Adipocyte (in vitro differentiated cells): Measurements from ENCODE around the gene CFTR.
"Not testable (repeated sequence)": the region's sequence is repeated elsewhere in the genome, so short reads cannot be mapped to it uniquely, and the experiment has no call there.

Experiments used
- DNase-seq: peaks from one replicate; pipeline ENCODE4 v3.0.0-alpha.2; 2015; ENCODE audit warnings: low read depth
- H3K27me3 ChIP-seq: replicated peaks from 2 replicates; pipeline ENCODE4 v1.7.0; 2013; ENCODE audit warnings: mild to moderate bottlenecking, low read length, moderate library complexity; ENCODE audit not compliant: control insufficient read depth, insufficient read depth
- H3K36me3 ChIP-seq: 2 replicates; pipeline ENCODE4 v1.7.0; 2013; ENCODE audit warnings: low read length, mild to moderate bottlenecking, moderate library complexity; ENCODE audit not compliant: control insufficient read depth, insufficient read depth, severe bottlenecking
- H3K4me1 ChIP-seq: 2 replicates; pipeline ENCODE4 v1.7.0; 2013; ENCODE audit warnings: mild to moderate bottlenecking, low read length, moderate library complexity; ENCODE audit not compliant: control insufficient read depth, insufficient read depth
- H3K4me3 ChIP-seq: 2 replicates; pipeline ENCODE4 v1.7.0; 2013; ENCODE audit warnings: mild to moderate bottlenecking, low read length, moderate library complexity
- H3K9ac ChIP-seq: 2 replicates; pipeline ENCODE4 v1.7.0; 2013; ENCODE audit warnings: mild to moderate bottlenecking, low read length, moderate library complexity
- H3K9me3 ChIP-seq: 2 replicates; pipeline ENCODE4 v1.7.0; 2013; ENCODE audit warnings: mild to moderate bottlenecking, low read length, moderate library complexity; ENCODE audit not compliant: control insufficient read depth

CFTR gene

DNA sequence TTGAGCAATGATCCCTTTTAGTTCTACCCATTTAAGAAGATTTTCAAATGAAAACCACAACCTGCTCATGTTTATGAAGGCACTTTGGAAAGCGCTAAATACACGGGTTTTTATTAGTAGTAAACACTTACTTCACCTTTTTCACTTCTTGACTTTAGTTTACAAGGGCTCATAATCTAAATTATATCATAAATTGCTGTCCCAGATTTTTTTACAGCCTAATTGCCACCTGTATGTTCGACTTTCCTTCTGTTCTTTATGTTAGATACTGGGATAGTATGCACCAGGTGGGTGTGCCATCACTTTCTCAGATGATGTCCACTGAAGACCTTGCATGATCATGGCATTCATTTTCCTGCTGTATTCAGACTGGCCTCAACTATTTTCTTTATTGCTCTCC, 22.5 kb downstream of the CFTR start:
- no peaks in the 10 kb centered on the region for H3K36me3 ChIP-seq
- H3K27me3 ChIP-seq: no peaks in the 10 kb centered on the region
- no peaks in the 10 kb centered on the region for H3K4me1 ChIP-seq
- no peak overlapping the region for H3K9ac ChIP-seq
- no peak overlapping the region for H3K4me3 ChIP-seq
- no peak for DNase-seq
- H3K9me3 ChIP-seq: no peaks in the 10 kb centered on the region

DNA sequence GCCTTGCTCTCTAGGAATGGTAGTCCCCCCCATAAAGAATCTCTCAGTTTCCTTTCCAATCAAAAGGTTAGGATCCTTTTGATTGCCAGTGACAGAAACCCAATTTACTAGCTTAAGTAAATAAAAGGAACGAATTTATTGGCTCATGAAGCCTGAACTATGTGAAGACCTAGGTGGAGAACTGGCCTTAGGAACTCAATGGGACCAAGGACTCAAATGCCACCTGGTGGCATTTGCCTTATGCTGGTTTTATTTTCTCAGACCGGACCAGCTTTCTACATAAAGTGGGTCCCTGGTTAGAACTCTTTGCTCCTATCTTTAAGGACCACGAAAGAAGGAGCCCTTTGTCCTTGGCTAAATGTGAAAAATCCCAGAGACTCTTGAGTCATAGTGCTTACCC, 25.4 kb downstream of the CFTR start:
- Histone ChIP-seq H3K9ac (no peak overlapping the region), H3K4me3 (no peak overlapping the region), H3K4me1 (no peaks in the 10 kb centered on the region), H3K9me3 (no peaks in the 10 kb centered on the region), H3K36me3 (no peaks in the 10 kb centered on the region), H3K27me3 (no peaks in the 10 kb centered on the region)
- DNase-seq: no peak

DNA sequence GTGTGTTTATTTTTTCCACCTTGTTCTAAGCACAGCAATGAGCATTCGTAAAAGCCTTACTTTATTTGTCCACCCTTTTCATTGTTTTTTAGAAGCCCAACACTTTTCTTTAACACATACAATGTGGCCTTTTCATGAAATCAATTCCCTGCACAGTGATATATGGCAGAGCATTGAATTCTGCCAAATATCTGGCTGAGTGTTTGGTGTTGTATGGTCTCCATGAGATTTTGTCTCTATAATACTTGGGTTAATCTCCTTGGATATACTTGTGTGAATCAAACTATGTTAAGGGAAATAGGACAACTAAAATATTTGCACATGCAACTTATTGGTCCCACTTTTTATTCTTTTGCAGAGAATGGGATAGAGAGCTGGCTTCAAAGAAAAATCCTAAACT, 28.9 kb downstream of the CFTR start:
- H3K4me1 ChIP-seq: no peaks in the 10 kb centered on the region
- H3K4me3 ChIP-seq: no peak overlapping the region
- H3K27me3 ChIP-seq: no peaks in the 10 kb centered on the region
- no peak overlapping the region for H3K9ac ChIP-seq
- H3K9me3 ChIP-seq: no peaks in the 10 kb centered on the region
- DNase-seq: no peak
- H3K36me3 ChIP-seq: no peaks in the 10 kb centered on the region

DNA sequence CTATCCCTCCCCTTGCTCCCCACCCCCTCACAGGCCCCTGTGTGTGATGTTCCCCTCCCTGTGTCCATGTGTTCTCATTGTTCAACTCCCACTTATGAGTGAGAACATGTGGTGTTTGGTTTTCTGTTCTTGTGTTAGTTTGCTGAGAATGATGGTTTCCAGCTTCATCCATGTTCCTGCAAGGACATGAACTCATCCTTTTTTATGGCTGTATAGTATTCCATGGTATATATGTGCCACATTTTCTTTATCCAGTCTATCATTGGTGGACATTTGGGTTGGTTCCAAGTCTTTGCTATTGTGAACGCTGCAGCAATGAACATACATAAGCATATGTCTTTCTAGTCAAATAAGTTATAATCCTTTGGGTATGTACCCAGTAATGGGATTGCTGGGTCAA, 37.4 kb downstream of the CFTR start:
- H3K4me1 ChIP-seq, DNase-seq: not testable (repeated sequence)

DNA sequence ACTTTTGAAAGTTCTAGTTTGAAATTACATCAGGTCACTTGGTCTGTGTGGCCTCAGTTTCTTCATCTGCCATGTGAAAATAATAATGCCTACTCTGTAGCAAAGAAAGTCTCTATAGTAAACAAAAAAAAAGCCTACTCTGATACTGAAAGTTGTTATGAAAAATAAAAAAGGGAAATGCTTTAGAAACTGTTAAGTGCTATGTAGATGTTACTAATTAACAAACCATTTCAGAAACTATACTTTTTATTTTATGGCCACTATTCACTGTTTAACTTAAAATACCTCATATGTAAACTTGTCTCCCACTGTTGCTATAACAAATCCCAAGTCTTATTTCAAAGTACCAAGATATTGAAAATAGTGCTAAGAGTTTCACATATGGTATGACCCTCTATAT, 50.6 kb downstream of the CFTR start:
- H3K4me3 ChIP-seq: no peak overlapping the region
- H3K9me3 ChIP-seq: no peaks in the 10 kb centered on the region
- no peaks in the 10 kb centered on the region for H3K27me3 ChIP-seq
- peaks cover 3% of the 10 kb centered on the region for H3K4me1 ChIP-seq
- no peaks in the 10 kb centered on the region for H3K36me3 ChIP-seq
- no peak for DNase-seq
- no peak overlapping the region for H3K9ac ChIP-seq

More for the DNA sequence above, 37.4 kb downstream of the CFTR start:
- not testable (repeated sequence) for H3K36me3 ChIP-seq, H3K9ac ChIP-seq, H3K4me3 ChIP-seq, H3K27me3 ChIP-seq, H3K9me3 ChIP-seq

DNA sequence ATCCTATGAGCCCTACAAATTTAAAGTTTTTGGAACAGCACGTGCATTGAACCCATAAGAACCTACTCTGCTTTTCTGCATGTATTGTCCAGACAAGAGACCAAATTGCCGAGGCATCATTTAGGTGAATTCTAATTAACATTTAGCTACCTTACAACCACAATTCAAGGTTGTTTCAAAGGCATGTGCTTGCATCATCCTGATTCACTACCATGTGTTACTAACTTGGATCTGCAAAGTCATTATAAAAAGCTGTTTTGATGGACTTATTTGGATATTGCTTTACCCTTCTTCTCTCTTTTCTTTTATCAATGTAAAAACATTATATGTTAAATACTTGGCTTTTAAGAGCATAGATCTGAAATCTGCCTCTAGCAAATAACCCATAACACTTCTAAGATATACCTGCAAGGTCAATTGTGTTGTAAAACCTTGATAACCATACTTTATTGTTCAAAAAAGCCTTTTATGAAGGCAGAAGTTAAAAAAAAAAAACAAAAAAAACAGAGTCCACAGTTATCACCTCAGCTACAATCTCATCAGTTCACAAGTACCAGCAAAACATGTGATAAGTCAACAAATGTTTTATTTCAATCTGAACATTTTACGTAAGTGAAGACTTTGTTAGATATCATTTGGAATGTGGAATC, 51.9 kb downstream of the CFTR start:
- H3K9ac ChIP-seq: no peak overlapping the region
- no peak for DNase-seq

DNA sequence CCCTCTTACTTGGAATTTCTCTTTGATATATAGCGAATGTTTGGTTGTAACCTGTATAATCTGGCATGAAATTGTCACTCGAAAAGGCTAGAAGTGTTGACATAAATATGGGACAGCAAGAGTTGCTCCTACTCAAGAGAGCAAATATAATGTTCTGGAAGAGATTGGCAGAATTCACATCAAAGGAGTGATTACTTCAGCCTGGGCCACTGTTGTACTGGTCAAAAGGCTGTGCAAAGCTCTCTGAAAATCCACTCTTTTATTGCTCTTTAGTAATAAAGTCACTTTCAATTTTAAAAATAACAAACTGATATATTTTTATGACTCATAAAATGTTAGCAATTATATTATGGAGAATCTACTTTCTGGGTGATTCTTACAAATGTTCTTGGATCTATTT, 58.2 kb downstream of the CFTR start:
- no peak for DNase-seq
- no peaks in the 10 kb centered on the region for H3K4me1 ChIP-seq
- no peak overlapping the region for H3K4me3 ChIP-seq
- no peaks in the 10 kb centered on the region for H3K9me3 ChIP-seq
- no peaks in the 10 kb centered on the region for H3K27me3 ChIP-seq
- H3K9ac ChIP-seq: no peak overlapping the region
- no peaks in the 10 kb centered on the region for H3K36me3 ChIP-seq

More for the DNA sequence above, 51.9 kb downstream of the CFTR start:
- Histone ChIP-seq H3K4me3 (no peak overlapping the region), H3K4me1 (peaks cover 3% of the 10 kb centered on the region), H3K9me3 (no peaks in the 10 kb centered on the region), H3K27me3 (no peaks in the 10 kb centered on the region), H3K36me3 (no peaks in the 10 kb centered on the region)

DNA sequence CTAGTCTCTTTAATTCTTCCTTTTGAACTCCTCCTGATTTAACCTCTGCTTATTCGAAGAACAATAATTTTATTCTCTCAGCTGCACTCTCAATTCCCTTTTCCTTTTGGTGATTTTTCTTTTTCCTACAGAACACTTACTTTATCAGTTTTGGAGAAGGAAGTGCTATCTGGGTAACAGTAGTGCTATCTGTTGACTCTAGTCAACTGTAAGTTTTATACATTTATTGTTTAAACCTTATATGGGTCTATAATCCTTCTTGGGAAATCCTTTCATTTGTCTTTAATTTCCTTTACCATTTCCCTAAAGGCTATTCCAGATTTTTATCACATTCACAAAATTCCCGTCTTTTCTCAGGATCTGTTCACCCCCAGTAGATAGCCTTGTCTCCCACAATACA, 64.2 kb downstream of the CFTR start:
- Histone ChIP-seq H3K36me3 (no peaks in the 10 kb centered on the region), H3K9me3 (no peaks in the 10 kb centered on the region), H3K9ac (no peak overlapping the region), H3K27me3 (no peaks in the 10 kb centered on the region), H3K4me3 (no peak overlapping the region), H3K4me1 (no peaks in the 10 kb centered on the region)
- DNase-seq: no peak

DNA sequence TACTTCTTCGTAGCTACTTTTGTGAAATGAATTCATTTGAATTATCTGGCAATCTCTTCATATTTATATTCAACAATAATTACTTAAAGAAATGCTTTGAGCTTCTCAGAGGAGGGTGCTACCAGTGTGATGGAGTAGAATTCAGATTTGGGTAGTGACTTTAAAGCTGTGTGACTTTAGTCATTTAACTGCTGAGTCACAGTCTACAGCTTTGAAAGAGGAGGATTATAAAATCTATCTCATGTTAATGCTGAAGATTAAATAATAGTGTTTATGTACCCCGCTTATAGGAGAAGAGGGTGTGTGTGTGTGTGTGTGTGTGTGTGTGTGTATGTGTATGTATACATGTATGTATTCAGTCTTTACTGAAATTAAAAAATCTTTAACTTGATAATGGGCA, 68.2 kb downstream of the CFTR start:
- DNase-seq: no peak
- no peaks in the 10 kb centered on the region for H3K36me3 ChIP-seq
- H3K9ac ChIP-seq: no peak overlapping the region
- no peaks in the 10 kb centered on the region for H3K4me1 ChIP-seq
- H3K9me3 ChIP-seq: no peaks in the 10 kb centered on the region
- no peaks in the 10 kb centered on the region for H3K27me3 ChIP-seq
- no peak overlapping the region for H3K4me3 ChIP-seq

DNA sequence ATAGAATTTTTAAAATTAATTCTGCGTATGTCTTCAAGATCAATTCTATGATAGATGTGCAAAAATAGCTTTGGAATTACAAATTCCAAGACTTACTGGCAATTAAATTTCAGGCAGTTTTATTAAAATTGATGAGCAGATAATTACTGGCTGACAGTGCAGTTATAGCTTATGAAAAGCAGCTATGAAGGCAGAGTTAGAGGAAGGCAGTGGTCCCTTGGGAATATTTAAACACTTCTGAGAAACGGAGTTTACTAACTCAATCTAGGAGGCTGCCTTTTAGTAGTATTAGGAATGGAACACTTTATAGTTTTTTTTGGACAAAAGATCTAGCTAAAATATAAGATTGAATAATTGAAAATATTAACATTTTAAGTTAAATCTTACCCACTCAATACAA, 70.8 kb downstream of the CFTR start:
- Histone ChIP-seq H3K27me3 (no peaks in the 10 kb centered on the region), H3K4me1 (no peaks in the 10 kb centered on the region), H3K4me3 (no peak overlapping the region), H3K9ac (no peak overlapping the region), H3K9me3 (no peaks in the 10 kb centered on the region), H3K36me3 (no peaks in the 10 kb centered on the region)
- DNase-seq: no peak

DNA sequence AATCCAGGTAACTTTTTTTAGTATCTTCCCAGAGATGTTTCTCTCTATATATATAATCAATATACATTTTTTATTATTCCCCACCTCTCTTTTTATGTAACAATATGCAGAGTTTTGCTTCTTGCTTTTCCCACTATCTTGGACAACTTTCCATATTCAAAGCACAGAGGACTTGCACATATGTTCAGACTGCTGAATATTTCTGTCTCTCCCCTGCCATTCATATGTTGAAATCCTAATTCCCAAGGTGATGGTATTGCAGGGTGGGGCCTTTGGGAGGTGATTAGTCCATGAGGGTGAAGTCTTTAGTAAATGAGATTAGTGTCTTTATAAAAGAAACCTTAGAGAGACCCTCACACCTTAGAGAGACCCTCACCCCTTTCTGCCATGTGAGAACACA, 72.8 kb downstream of the CFTR start:
- H3K36me3 ChIP-seq: no peaks in the 10 kb centered on the region

DNA sequence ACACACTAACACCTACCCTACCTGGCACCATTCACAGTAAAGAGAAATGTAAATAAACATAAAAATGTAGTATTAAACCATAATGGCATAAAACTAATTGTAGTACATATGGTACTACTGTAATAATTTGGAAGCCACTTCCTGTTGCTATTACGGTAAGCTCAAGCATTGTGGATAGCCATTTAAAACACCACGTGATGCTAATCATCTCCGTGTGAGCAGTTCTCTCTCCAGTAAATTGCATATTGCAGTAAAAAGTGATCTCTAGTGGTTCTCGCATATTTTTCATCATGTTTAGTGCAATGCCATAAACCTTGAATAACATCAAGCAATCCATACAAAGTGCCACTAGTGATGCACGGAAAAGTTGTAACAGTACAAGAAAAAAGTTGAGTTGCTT, 75.4 kb downstream of the CFTR start:
- Histone ChIP-seq H3K9me3 (no peaks in the 10 kb centered on the region), H3K4me1 (no peaks in the 10 kb centered on the region), H3K27me3 (no peaks in the 10 kb centered on the region), H3K36me3 (no peaks in the 10 kb centered on the region), H3K4me3 (no peak overlapping the region), H3K9ac (no peak overlapping the region)
- DNase-seq: no peak

More for the DNA sequence above, 72.8 kb downstream of the CFTR start:
- H3K9ac ChIP-seq: no peak overlapping the region
- no peaks in the 10 kb centered on the region for H3K27me3 ChIP-seq
- H3K4me1 ChIP-seq: no peaks in the 10 kb centered on the region
- DNase-seq: no peak
- H3K4me3 ChIP-seq: no peak overlapping the region
- no peaks in the 10 kb centered on the region for H3K9me3 ChIP-seq
